Keratinocyte (primary cell): ENCODE results near the gene AKAP6. TPM values are rescaled to one million over a fixed set of nuclear protein-coding genes. Genes with fewer than 3 reads are reported as not detected.

Experiments used
- DNase-seq: peaks from one replicate; pipeline ENCODE4 v3.0.0-alpha.2; 2011; ENCODE audit warnings: low read depth, missing footprints, low spot score
- FAIRE-seq: peaks from 2 replicates; lab custom pipeline; 2011; peaks lifted over from hg19 to GRCh38; lab: Jason Lieb, UNC
- H2AFZ ChIP-seq: 2 replicates; pipeline ENCODE4 v1.6.0; 2012; ENCODE audit warnings: low read length, control low read depth, inconsistent platforms; ENCODE audit not compliant: control insufficient read depth
- H3K27ac ChIP-seq: 2 replicates; pipeline ENCODE4 v1.5.1; 2011; ENCODE audit warnings: low read length; ENCODE audit not compliant: control insufficient read depth, insufficient read depth
- H3K27me3 ChIP-seq: 3 replicates; pipeline ENCODE4 v1.6.0; 2011; ENCODE audit warnings: low read length; ENCODE audit not compliant: control insufficient read depth, insufficient read depth; ENCODE audit errors: extremely low read depth
- H3K36me3 ChIP-seq, 2 experiments: 2 replicates in 1 of 2; 3 replicates in 1 of 2; pipeline ENCODE4 v1.5.1; 2011; ENCODE audit warnings: low read length in 2 of 2, mild to moderate bottlenecking in 1 of 2; ENCODE audit not compliant: control insufficient read depth in 2 of 2, insufficient read depth in 2 of 2; ENCODE audit errors: extremely low read depth in 1 of 2
- H3K4me1 ChIP-seq: 3 replicates; pipeline ENCODE4 v1.5.1; 2011; ENCODE audit warnings: low read length; ENCODE audit not compliant: control insufficient read depth, insufficient read depth; ENCODE audit errors: extremely low read depth
- H3K4me2 ChIP-seq: 3 replicates; pipeline ENCODE4 v1.6.0; 2011; ENCODE audit warnings: low read depth, low read length; ENCODE audit not compliant: control insufficient read depth, insufficient read depth; ENCODE audit errors: extremely low read depth
- H3K4me3 ChIP-seq, 3 experiments: fragments of 200-600 bp in 1 of 3; sonication (generic) in 1 of 3; 2 replicates in 2 of 3; 3 replicates in 1 of 3; pipeline ENCODE4 v1.5.1; 2011 to 2016; ENCODE audit warnings: low read length in 3 of 3, mild to moderate bottlenecking in 3 of 3, control low read depth in 2 of 3, inconsistent platforms in 1 of 3, low read depth in 1 of 3, mixed read lengths in 1 of 3, mixed run types in 1 of 3, moderate library complexity in 1 of 3; ENCODE audit not compliant: control insufficient read depth in 2 of 3, insufficient read depth in 2 of 3; ENCODE audit errors: extremely low read depth in 1 of 3
- H3K79me2 ChIP-seq: 2 replicates; pipeline ENCODE4 v1.6.0; 2012; ENCODE audit warnings: low read length; ENCODE audit not compliant: control insufficient read depth, insufficient read depth
- H3K9ac ChIP-seq: 3 replicates; pipeline ENCODE4 v1.6.0; 2011; ENCODE audit warnings: low read length; ENCODE audit not compliant: control insufficient read depth, insufficient read depth; ENCODE audit errors: extremely low read depth
- H3K9me1 ChIP-seq: 3 replicates; pipeline ENCODE4 v1.6.0; 2011; ENCODE audit warnings: low read length; ENCODE audit not compliant: control insufficient read depth, insufficient read depth; ENCODE audit errors: extremely low read depth
- H3K9me3 ChIP-seq: 2 replicates; pipeline ENCODE4 v1.5.1; 2012; ENCODE audit warnings: low read depth, low read length; ENCODE audit not compliant: control insufficient read depth
- H4K20me1 ChIP-seq: 3 replicates; pipeline ENCODE4 v1.6.0; 2011; ENCODE audit warnings: low read length; ENCODE audit not compliant: control insufficient read depth, insufficient read depth; ENCODE audit errors: extremely low read depth
- EZH2 ChIP-seq: IDR thresholded peaks from one replicate; pipeline ENCODE4 v1.6.1; 2012; ENCODE audit warnings: inconsistent platforms, mild to moderate bottlenecking, low read length, moderate library complexity
- dilution Hi-C: fragments of 300-500 bp; cut with MboI; formaldehyde crosslinking; loops from one replicate; pipeline ENCODE4 v1.7.0; 2020; ENCODE audit warnings: low sequenced_read_pairs; ENCODE audit not compliant: extremely low pct_ligation_motif_present
- polyA plus RNA-seq, 5 experiments: library from polyadenylated mRNA; depleted of rRNA in 3 of 5; stranded (reverse) in 3 of 5; stranded (forward) in 1 of 5; unstranded in 1 of 5; fragments of >200 nt; gene quantifications; 1 replicate in 1 of 5; 2 replicates in 3 of 5; 3 replicates in 1 of 5; pipeline versions ENCODE4 v1.2.1 to v1.2.3, GENCODE V29; 2011 to 2012; ENCODE audit warnings: missing spikeins in 2 of 5, low read depth in 1 of 5, low replicate concordance in 1 of 5
- TF ChIP-seq, protein P1 (sequence below), 3 experiments: IDR thresholded peaks in 1 of 3; conservative IDR thresholded peaks in 1 of 3; optimal IDR thresholded peaks in 1 of 3; 2 replicates in 2 of 3; 3 replicates in 1 of 3; pipeline versions ENCODE3 to v1.5.1; 2011; ENCODE audit warnings: low read length in 3 of 3, mild to moderate bottlenecking in 3 of 3, moderate library complexity in 2 of 3, control low read depth in 1 of 3, inconsistent platforms in 1 of 3; ENCODE audit not compliant: insufficient read depth in 2 of 3; ENCODE audit errors: extremely low read depth in 1 of 3

AKAP6 gene
- polyA plus RNA-seq, 1 donor (not counting 4 experiments of a cell fraction or from before 2014, with no cell fraction given), result 2.0 TPM

DNA sequence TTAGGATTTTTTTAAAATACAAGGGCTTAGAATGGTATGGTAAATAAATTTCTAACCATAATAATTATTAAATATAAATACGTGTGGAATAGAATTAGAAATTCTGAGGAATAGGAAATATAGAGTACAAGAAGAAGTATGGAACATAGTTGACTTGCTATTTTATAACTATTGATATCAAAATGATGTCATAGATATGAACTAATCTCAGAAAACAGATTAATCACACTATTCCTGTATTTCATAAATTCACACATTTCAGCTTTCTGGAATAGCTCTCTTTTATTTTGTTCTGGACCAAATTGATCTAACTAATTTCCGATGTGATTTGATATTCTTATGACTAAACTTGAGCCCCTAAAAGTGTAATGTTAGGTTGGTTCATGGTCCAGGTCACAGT, 372.4 kb downstream of the AKAP6 start:
- dilution Hi-C loops, result no loop called here
- H3K4me2 ChIP-seq, result no peak overlapping the region
- H3K9ac ChIP-seq, result no peak overlapping the region
- no peaks in the 10 kb centered on the region for H3K9me3 ChIP-seq
- no peak for TF ChIP-seq EZH2
- TF ChIP-seq, protein P1, sequence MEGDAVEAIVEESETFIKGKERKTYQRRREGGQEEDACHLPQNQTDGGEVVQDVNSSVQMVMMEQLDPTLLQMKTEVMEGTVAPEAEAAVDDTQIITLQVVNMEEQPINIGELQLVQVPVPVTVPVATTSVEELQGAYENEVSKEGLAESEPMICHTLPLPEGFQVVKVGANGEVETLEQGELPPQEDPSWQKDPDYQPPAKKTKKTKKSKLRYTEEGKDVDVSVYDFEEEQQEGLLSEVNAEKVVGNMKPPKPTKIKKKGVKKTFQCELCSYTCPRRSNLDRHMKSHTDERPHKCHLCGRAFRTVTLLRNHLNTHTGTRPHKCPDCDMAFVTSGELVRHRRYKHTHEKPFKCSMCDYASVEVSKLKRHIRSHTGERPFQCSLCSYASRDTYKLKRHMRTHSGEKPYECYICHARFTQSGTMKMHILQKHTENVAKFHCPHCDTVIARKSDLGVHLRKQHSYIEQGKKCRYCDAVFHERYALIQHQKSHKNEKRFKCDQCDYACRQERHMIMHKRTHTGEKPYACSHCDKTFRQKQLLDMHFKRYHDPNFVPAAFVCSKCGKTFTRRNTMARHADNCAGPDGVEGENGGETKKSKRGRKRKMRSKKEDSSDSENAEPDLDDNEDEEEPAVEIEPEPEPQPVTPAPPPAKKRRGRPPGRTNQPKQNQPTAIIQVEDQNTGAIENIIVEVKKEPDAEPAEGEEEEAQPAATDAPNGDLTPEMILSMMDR (optimal IDR thresholded peaks at IDR 0.05 in 1 of 3, IDR thresholded peaks at IDR 0.05 in 1 of 3, conservative IDR thresholded peaks at IDR 0.05 in 1 of 3; ENCODE audit: extremely low read depth in 1 of 3, insufficient read depth in 2 of 3, low read length in 3 of 3), result no peak
- FAIRE-seq (no peak), DNase-seq (no peak)
- H3K27ac ChIP-seq, result no peak overlapping the region
- H3K36me3 ChIP-seq, result no peaks in the 10 kb centered on the region
- H3K4me3 ChIP-seq, result no peak overlapping the region
- H3K79me2 ChIP-seq, result no peaks in the 10 kb centered on the region
- no peaks in the 10 kb centered on the region for H3K9me1 ChIP-seq
- H2AFZ ChIP-seq, result no peak overlapping the region
- H3K27me3 ChIP-seq, result no peaks in the 10 kb centered on the region
- H4K20me1 ChIP-seq, result no peaks in the 10 kb centered on the region
- no peaks in the 10 kb centered on the region for H3K4me1 ChIP-seq

GRCh38 chr14:32702088-32702487, 373.0 kb downstream of the AKAP6 start:
- H3K4me3 ChIP-seq, result no peak overlapping the region
- no peak overlapping the region for H3K9ac ChIP-seq
- no peaks in the 10 kb centered on the region for H4K20me1 ChIP-seq
- dilution Hi-C loops, result no loop called here
- DNase-seq, result no peak
- H3K79me2 ChIP-seq, result no peaks in the 10 kb centered on the region
- TF ChIP-seq EZH2, result no peak
- TF ChIP-seq, protein P1 (optimal IDR thresholded peaks at IDR 0.05 in 1 of 3, IDR thresholded peaks at IDR 0.05 in 1 of 3, conservative IDR thresholded peaks at IDR 0.05 in 1 of 3; ENCODE audit: extremely low read depth in 1 of 3, insufficient read depth in 2 of 3, low read length in 3 of 3), result no peak
- no peaks in the 10 kb centered on the region for H3K9me3 ChIP-seq
- FAIRE-seq, result no peak
- no peak overlapping the region for H3K27ac ChIP-seq
- H3K36me3 ChIP-seq, result no peaks in the 10 kb centered on the region
- no peak overlapping the region for H2AFZ ChIP-seq
- H3K4me1 ChIP-seq, result no peaks in the 10 kb centered on the region
- no peaks in the 10 kb centered on the region for H3K27me3 ChIP-seq
- no peaks in the 10 kb centered on the region for H3K9me1 ChIP-seq
- no peak overlapping the region for H3K4me2 ChIP-seq
